Upper lobe of right lung (tissue), 1 donor: ENCODE measurements around the gene TTI1. TPM values are rescaled to one million over a fixed set of nuclear protein-coding genes. Genes with fewer than 3 reads are reported as not detected.

ENCODE experiments used
- ATAC-seq: fragments of 200-7000 bp; cut with Tn5 transposase; one replicate; pipeline ENCODE4 v1.9.1; 2020; ENCODE audit warnings: mild to moderate bottlenecking, moderate library complexity
- DNase-seq: peaks from one replicate; pipeline ENCODE4 v3.0.0-alpha.2; 2020
- H3K27ac ChIP-seq: fragments of 200-600 bp; one replicate; pipeline ENCODE4 v1.8.0; 2022
- H3K27me3 ChIP-seq: fragments of 200-600 bp; one replicate; pipeline ENCODE4 v1.8.0; 2022; ENCODE audit warnings: mild to moderate bottlenecking
- H3K36me3 ChIP-seq: fragments of 200-600 bp; one replicate; pipeline ENCODE4 v1.8.0; 2022
- H3K4me1 ChIP-seq: fragments of 200-600 bp; one replicate; pipeline ENCODE4 v1.8.0; 2022
- H3K4me3 ChIP-seq: fragments of 200-600 bp; one replicate; pipeline ENCODE4 v1.8.0; 2022; ENCODE audit warnings: mild to moderate bottlenecking
- H3K9me3 ChIP-seq: fragments of 200-600 bp; one replicate; pipeline ENCODE4 v1.8.0; 2022
- CTCF ChIP-seq: fragments of 200-600 bp; IDR thresholded peaks from one replicate; pipeline ENCODE4 v1.8.0; 2022; ENCODE audit warnings: antibody characterized with exemption
- intact Hi-C: fragments of 100-400 bp; cut with DNase I; formaldehyde crosslinking; loops from one replicate; pipeline ENCODE4 v1.11.0; 2022
- total RNA-seq: library from RNA; stranded (reverse); fragmentation: NEBNext Ultra II Directional; extraction: Animal tissue kit (Norgen Biotek cat#: 25700); gene quantifications from one replicate; pipeline ENCODE4 v1.2.1, GENCODE V29; 2021
- donor health status: DM: no; HTN: yes; CAD: no; lungs with severe emphysema.

The TTI1 gene
- total RNA-seq, 1 donor from 2014 or later, result 16.3 TPM

GRCh38 chr20:38001981-38002380 lies 31.3 kb downstream of the TTI1 start:
- ATAC-seq (no peak), DNase-seq (no peak)
- TF ChIP-seq CTCF, result no peak
- intact Hi-C loops, result no loop called here
- H3K4me3 ChIP-seq, result no peak overlapping the region
- H3K27me3 ChIP-seq, result no peaks in the 10 kb centered on the region
- H3K9me3 ChIP-seq, result no peaks in the 10 kb centered on the region
- H3K27ac ChIP-seq, result no peak overlapping the region
- peaks cover 86% of the 10 kb centered on the region for H3K36me3 ChIP-seq
- no peaks in the 10 kb centered on the region for H3K4me1 ChIP-seq

- Histone ChIP-seq H3K4me1 (no peaks in the 10 kb centered on the region), H3K4me3 (no peak overlapping the region), H3K27me3 (no peaks in the 10 kb centered on the region), H3K36me3 (peaks cover 89% of the 10 kb centered on the region), H3K9me3 (no peaks in the 10 kb centered on the region), H3K27ac (no peak overlapping the region)
- intact Hi-C loops, result no loop called here
- TF ChIP-seq CTCF, result no peak
- ATAC-seq (no peak), DNase-seq (no peak)
Observed at GRCh38 chr20:38001173-38001875, 31.9 kb downstream of the TTI1 start.

DNA sequence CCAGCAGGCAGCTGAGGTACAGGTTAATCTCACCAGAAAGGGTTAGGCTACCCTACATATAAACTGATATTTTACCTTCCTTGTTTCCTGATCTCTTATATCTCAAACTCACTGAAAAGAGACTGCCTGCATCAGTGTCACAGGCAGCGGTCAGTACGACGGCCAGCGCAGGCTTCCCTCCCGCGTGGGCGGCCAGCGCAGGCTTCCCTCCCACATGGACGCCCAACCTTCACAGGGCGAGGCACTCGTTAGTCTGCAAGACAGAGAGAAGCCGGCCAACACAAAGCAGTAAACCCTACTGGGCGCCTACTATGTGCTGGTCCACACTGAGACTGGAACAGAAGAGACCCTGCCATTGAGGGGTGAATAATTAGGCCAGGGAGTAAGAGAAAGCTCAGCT lies 33.0 kb downstream of the TTI1 start:
- H3K9me3 ChIP-seq, result no peaks in the 10 kb centered on the region
- no peak for TF ChIP-seq CTCF
- DNase-seq (no peak), ATAC-seq (no peak)
- no peaks in the 10 kb centered on the region for H3K27me3 ChIP-seq
- H3K4me1 ChIP-seq, result peaks cover under 1% of the 10 kb centered on the region
- no peak overlapping the region for H3K27ac ChIP-seq
- H3K36me3 ChIP-seq, result peaks cover 98% of the 10 kb centered on the region
- intact Hi-C loops, result no loop called here
- no peak overlapping the region for H3K4me3 ChIP-seq

- intact Hi-C loops, result no loop called here
- Histone ChIP-seq H3K4me3 (no peak overlapping the region), H3K36me3 (peaks cover 97% of the 10 kb centered on the region), H3K4me1 (peaks cover 5% of the 10 kb centered on the region), H3K27ac (no peak overlapping the region), H3K27me3 (no peaks in the 10 kb centered on the region), H3K9me3 (no peaks in the 10 kb centered on the region)
- DNase-seq (no peak), ATAC-seq (no peak)
- no peak for TF ChIP-seq CTCF
Observed at GRCh38 chr20:37999526-38000263, 33.6 kb downstream of the TTI1 start.

DNA sequence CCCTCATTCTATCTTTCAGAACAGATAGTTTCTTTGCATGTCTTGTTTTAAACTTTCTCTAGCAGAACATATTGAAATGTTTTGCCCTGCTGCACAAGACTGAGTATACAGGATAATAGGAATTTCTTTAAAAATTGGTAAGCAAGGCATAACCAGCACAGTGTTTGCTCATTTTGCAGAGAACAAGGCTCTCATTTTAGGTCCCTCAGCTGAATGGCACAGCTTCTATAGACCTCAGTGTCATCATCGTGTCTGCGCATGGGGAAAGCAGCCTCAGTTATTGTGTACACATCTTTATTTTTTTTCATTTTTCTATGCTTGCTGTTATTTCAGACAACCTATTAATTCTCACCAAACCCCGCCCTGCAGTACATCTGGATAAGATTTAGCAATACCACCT lies 35.7 kb downstream of the TTI1 start:
- DNase-seq (no peak), ATAC-seq (no peak)
- H3K27ac ChIP-seq, result no peak overlapping the region
- no peaks in the 10 kb centered on the region for H3K27me3 ChIP-seq
- peaks cover 77% of the 10 kb centered on the region for H3K36me3 ChIP-seq
- H3K4me3 ChIP-seq, result no peak overlapping the region
- intact Hi-C loops, result no loop called here
- peaks cover 16% of the 10 kb centered on the region for H3K4me1 ChIP-seq
- TF ChIP-seq CTCF, result no peak
- H3K9me3 ChIP-seq, result no peaks in the 10 kb centered on the region
